ENCODE measurements around the gene NDUFA5.

- TF ChIP-seq OSR2 (tag by site-specific recombination; IDR thresholded peaks at IDR 0.05) (no peak), PBX3 (CRISPR knock-in tag; IDR thresholded peaks at IDR 0.05) (no peak), ZNF175 (tag by site-specific recombination; IDR thresholded peaks at IDR 0.05) (no peak), CTCF (tag by site-specific recombination; IDR thresholded peaks at IDR 0.05) (no peak), ZNF341 (tag by site-specific recombination; IDR thresholded peaks at IDR 0.05; ENCODE audit: low read depth) (no peak), ZNF24 (tag by site-specific recombination; IDR thresholded peaks at IDR 0.05) (no peak), ZNF610 (tag by site-specific recombination; IDR thresholded peaks at IDR 0.05; ENCODE audit: borderline replicate concordance) (no peak), ZNF843 (tag by site-specific recombination; IDR thresholded peaks at IDR 0.05) (no peak), SETDB1 (IDR thresholded peaks at IDR 0.05; ENCODE audit: insufficient read length, low read length) (no peak), ZBTB26 (tag by site-specific recombination; optimal IDR thresholded peaks at IDR 0.05) (no peak), ZNF391 (tag by site-specific recombination; IDR thresholded peaks at IDR 0.05; ENCODE audit: borderline replicate concordance, low read depth) (no peak), ATF2 (tag by site-specific recombination; IDR thresholded peaks at IDR 0.05; ENCODE audit: low read depth) (no peak), REST (tag by site-specific recombination; IDR thresholded peaks at IDR 0.05) (no peak)
These were observed 20.5 kb downstream of the NDUFA5 start for GRCh38 chr7:123537026-123537642.

All from HEK293 (cell line).